WERI-Rb-1 (cell line): ENCODE measurements around the gene ISCA1.
"Not testable (repeated sequence)": the region's sequence is repeated elsewhere in the genome, so short reads cannot be mapped to it uniquely, and the experiment has no call there.

Experiments used
- DNase-seq: peaks from one replicate; pipeline ENCODE4 v3.0.0-alpha.2; 2020
- H3K27ac ChIP-seq: fragments of 250-450 bp; sonication (Bioruptor Pico); 2 replicates; pipeline ENCODE4 v1.5.1; 2020; ENCODE audit warnings: mild to moderate bottlenecking, moderate library complexity
- H3K27me3 ChIP-seq: fragments of 250-450 bp; sonication (Bioruptor Pico); 2 replicates; pipeline ENCODE4 v1.5.1; 2021; ENCODE audit warnings: mild to moderate bottlenecking, low read depth, moderate library complexity; ENCODE audit not compliant: insufficient read depth, severe bottlenecking
- H3K36me3 ChIP-seq: fragments of 250-450 bp; sonication (Bioruptor Pico); 2 replicates; pipeline ENCODE4 v1.5.1; 2020; ENCODE audit warnings: mild to moderate bottlenecking, moderate library complexity
- H3K4me3 ChIP-seq: 2 replicates; pipeline ENCODE4 v1.5.1; 2011; ENCODE audit warnings: low read depth, mild to moderate bottlenecking, control low read depth, low read length
- H3K9me3 ChIP-seq: fragments of 250-450 bp; sonication (Bioruptor Pico); 2 replicates; pipeline ENCODE4 v1.5.1; 2021; ENCODE audit warnings: mild to moderate bottlenecking, moderate library complexity; ENCODE audit not compliant: severe bottlenecking
- TF ChIP-seq, protein P1 (sequence below): IDR thresholded peaks from 2 replicates; pipeline ENCODE4 v1.5.1; 2011; ENCODE audit warnings: low read depth, mild to moderate bottlenecking, control low read depth, inconsistent platforms, low read length

The ISCA1 gene

DNA sequence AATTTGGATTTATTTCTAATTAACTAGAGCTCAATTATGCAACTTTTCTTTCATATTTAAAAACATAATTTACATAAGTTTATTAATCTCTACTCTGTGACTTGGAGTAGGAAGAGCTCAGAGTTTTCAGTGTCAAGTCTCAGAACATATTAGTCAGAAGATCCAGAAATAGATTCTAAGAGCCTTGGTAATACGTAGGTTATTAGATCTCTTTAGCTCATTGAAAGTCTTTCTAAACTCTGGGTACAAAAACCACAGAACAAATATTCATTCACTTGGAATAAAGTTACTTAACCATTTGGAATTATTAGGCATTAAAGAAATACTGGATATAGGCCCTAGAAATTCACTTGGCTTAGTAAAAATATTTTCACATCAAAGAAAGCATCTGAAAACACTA, 26.3 kb upstream of the ISCA1 start:
- no peaks in the 10 kb centered on the region for H3K27me3 ChIP-seq
- TF ChIP-seq, protein P1, sequence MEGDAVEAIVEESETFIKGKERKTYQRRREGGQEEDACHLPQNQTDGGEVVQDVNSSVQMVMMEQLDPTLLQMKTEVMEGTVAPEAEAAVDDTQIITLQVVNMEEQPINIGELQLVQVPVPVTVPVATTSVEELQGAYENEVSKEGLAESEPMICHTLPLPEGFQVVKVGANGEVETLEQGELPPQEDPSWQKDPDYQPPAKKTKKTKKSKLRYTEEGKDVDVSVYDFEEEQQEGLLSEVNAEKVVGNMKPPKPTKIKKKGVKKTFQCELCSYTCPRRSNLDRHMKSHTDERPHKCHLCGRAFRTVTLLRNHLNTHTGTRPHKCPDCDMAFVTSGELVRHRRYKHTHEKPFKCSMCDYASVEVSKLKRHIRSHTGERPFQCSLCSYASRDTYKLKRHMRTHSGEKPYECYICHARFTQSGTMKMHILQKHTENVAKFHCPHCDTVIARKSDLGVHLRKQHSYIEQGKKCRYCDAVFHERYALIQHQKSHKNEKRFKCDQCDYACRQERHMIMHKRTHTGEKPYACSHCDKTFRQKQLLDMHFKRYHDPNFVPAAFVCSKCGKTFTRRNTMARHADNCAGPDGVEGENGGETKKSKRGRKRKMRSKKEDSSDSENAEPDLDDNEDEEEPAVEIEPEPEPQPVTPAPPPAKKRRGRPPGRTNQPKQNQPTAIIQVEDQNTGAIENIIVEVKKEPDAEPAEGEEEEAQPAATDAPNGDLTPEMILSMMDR = no peak
- H3K27ac ChIP-seq = no peak overlapping the region
- no peak for DNase-seq
- H3K36me3 ChIP-seq = peaks cover 36% of the 10 kb centered on the region
- H3K9me3 ChIP-seq = no peaks in the 10 kb centered on the region
- no peak overlapping the region for H3K4me3 ChIP-seq

DNA sequence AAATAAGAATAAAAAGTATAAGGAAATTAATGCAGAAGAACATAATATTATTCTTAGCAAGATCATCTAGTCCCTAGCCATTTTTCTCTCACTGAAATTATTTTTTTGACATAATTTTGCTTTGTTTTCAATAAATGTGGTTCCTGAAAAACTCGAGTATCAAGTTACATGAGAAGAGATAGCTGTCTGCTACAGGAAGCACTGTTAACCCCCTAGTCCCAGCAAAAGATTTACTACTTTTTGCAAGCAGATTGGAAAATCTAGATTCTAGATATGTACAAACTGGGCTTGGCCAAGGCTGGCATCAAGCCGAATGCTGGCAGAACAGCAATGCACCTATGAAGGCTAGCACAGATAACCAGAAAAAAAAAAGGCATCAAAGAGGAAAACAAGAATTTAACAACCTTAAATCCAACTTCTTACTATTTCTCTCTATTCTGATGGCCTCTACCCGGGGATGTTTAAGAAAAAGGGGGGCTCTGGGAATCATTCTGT, 21.9 kb upstream of the ISCA1 start:
- Histone ChIP-seq H3K27me3 (no peaks in the 10 kb centered on the region), H3K36me3 (peaks cover 58% of the 10 kb centered on the region), H3K27ac (no peak overlapping the region), H3K9me3 (no peaks in the 10 kb centered on the region), H3K4me3 (no peak overlapping the region)
- TF ChIP-seq, protein P1 = no peak
- no peak for DNase-seq

DNA sequence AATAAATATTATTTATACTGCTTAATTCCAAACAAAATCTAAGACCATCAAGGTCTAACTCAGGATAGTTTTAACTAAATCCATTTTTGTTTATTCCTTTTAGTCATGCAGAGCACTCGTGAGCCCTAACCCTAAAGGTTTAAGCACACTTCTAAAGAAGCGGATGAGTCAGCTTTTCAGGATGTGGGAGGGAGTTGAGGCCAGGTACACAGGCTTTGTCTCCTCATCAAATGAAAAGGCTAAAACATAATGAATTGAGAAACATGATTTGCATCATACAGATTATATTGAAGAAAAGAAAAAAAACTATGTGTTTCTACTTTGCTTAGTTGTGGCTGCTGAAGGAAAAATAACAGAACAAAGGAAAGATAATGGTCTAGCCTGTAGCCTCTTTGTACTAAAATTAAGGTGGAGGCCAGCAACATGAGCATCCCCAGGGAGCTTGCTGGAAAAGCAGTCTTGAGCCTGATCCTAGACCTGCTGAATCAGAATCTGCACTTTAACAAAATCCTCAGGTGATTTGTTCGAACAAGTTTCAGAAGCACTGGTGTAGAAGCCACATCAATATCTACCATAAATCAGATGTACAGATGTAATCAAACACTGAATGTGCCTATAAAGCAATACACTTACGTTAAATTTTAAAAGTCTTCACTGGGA, 21.1 kb upstream of the ISCA1 start:
- TF ChIP-seq, protein P1 = no peak
- Histone ChIP-seq H3K9me3 (no peaks in the 10 kb centered on the region), H3K36me3 (peaks cover 64% of the 10 kb centered on the region), H3K27ac (no peak overlapping the region), H3K4me3 (no peak overlapping the region), H3K27me3 (no peaks in the 10 kb centered on the region)
- no peak for DNase-seq

DNA sequence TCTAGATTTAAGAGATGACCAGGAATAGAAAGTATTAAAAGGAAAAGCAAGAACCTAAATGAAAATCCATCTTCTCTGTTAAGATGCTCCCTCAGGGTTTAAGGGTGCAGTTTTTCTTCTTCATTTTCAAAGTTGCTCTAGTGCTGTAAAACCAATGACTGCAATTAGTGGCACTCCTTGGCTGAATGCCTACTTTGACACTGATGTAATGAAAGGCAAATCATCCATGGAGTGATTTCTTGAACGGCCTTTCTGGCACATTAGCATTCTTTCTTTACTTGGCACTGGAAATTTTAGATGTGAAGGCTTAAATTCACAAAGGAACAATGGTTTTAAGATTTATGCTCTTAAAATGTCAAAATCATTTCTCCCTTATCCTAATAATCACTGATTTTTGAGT, 19.3 kb upstream of the ISCA1 start:
- Histone ChIP-seq H3K4me3 (no peak overlapping the region), H3K27me3 (no peaks in the 10 kb centered on the region), H3K27ac (no peak overlapping the region), H3K9me3 (no peaks in the 10 kb centered on the region), H3K36me3 (peaks cover 55% of the 10 kb centered on the region)
- no peak for DNase-seq
- TF ChIP-seq, protein P1 = no peak

DNA sequence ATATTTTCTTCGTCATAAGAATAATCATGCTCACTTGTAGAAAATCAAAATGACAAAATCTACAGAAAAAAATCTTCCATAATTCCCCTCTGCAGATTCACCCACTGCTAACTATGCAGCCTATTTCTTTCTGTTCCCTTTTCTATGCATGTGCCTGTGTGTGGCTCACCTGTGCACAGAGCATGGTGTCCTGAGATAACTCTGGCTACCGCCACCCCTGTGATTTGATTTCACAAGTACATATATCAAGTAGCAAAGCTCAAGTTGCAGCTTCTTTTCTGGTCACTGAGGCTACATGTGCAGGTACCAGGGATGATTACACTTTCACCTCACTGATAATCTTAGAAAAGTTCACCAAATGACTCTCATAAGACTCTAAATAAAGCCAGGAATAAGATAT, 18.4 kb upstream of the ISCA1 start:
- no peaks in the 10 kb centered on the region for H3K9me3 ChIP-seq
- H3K27ac ChIP-seq = no peak overlapping the region
- peaks cover 46% of the 10 kb centered on the region for H3K36me3 ChIP-seq
- TF ChIP-seq, protein P1 = no peak
- no peaks in the 10 kb centered on the region for H3K27me3 ChIP-seq
- DNase-seq = no peak
- H3K4me3 ChIP-seq = no peak overlapping the region

DNA sequence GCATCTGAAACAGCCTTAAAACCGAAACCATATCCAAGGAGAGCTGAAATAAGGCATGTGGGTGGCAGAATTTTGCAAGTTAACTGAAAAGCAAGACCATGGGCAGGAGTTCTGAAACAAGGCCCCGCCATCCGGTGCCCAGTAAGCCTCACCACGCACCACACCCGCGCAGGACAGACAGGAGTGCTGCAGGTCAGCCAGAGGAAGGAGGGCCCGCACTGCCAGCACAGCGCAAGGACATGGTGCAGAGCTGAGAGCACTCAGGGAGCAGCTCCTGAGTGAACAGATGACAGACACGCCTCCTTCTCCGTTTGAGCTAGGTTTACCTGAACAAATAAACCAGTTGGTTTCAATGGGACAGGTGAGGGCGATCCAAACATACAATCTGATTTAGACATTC, 16.5 kb upstream of the ISCA1 start:
- DNase-seq = no peak
- no peak overlapping the region for H3K4me3 ChIP-seq
- no peaks in the 10 kb centered on the region for H3K27me3 ChIP-seq
- no peaks in the 10 kb centered on the region for H3K9me3 ChIP-seq
- TF ChIP-seq, protein P1 = no peak
- peaks cover 44% of the 10 kb centered on the region for H3K36me3 ChIP-seq
- no peak overlapping the region for H3K27ac ChIP-seq

DNA sequence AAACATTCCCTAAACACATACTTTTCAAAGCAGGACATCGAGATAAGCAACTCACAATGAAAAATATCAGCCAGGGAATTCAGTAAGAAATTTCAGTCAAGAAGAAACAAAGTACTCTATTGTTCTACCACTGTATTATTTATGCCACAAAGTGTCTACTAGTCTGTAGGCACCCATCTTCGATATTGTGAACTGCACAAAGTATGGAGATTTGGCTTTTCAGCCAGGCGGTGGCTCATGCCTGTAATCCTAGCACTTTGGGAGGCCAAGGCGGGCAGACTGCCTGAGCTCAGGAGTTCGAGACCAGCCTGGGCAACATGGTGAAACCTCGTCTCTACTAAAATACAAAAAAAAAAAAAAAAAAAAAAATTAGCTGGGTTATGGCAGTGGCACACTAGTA, 8.0 kb upstream of the ISCA1 start:
- DNase-seq, H3K27me3 ChIP-seq, H3K27ac ChIP-seq, H3K9me3 ChIP-seq, H3K36me3 ChIP-seq, H3K4me3 ChIP-seq: not testable (repeated sequence)
